ENCODE data around the gene GSK3A.

Gene GSK3A

DNA sequence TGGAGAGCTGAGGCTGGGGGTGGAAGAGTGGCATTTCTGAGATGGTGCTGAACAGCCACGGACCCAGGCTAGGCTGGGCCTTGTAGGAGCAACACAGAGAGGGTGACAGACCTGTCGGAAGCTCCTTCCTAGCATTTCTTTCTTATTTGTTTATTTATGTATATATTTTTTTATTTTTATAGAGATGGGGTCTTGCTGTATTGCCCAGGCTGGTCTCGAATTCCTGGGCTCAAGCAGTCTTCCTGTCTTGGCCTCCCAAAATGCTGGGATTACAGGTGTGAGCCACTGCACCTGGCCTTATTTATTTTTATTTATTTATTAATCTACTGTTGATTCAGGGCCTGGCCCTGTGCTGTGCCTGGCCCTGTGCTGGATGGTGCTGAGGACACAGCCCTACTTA, 33.1 kb upstream of the GSK3A start:
- Histone ChIP-seq H2BK120ac (ENCODE audit: low read depth, low read length) (no peak overlapping the region), H3K4ac (ENCODE audit: low read depth, low read length) (no peak overlapping the region), H2BK5ac (ENCODE audit: low read length) (no peak overlapping the region), H3K36me3 (ENCODE audit: control insufficient read depth, insufficient read depth, low read length) (peaks cover 2% of the 10 kb centered on the region), H3K27me3 (ENCODE audit: insufficient read depth, low read length, poor library complexity) (no peaks in the 10 kb centered on the region), H3K18ac (ENCODE audit: low read length) (no peak overlapping the region), H3K79me1 (ENCODE audit: low read length) (peaks cover 2% of the 10 kb centered on the region), H3K79me2 (ENCODE audit: control insufficient read depth, insufficient read depth, low read length) (no peaks in the 10 kb centered on the region), H2AK5ac (ENCODE audit: low read length) (no peak overlapping the region), H3K4me1 (ENCODE audit: control insufficient read depth, low read depth, low read length) (no peaks in the 10 kb centered on the region), H3K27ac (ENCODE audit: low read depth, low read length) (no peak overlapping the region), H3K56ac (ENCODE audit: low read length) (no peak overlapping the region), H4K8ac (ENCODE audit: low read depth, low read length) (no peak overlapping the region), H3K4me2 (ENCODE audit: low read length) (no peak overlapping the region), H3K4me3 (ENCODE audit: low read length) (no peak overlapping the region), H3K23ac (ENCODE audit: low read length) (no peak overlapping the region), H4K5ac (ENCODE audit: low read length) (no peak overlapping the region), H3K9ac (ENCODE audit: low read length) (no peak overlapping the region), H2BK15ac (replicated peaks; ENCODE audit: low read depth) (no peak overlapping the region)
- DNase-seq = no peak
- no CpG with 5 or more reads among the region's 3 CpGs for WGBS (ENCODE audit: extremely low coverage, insufficient coverage, low lambda C conversion rate)

DNA sequence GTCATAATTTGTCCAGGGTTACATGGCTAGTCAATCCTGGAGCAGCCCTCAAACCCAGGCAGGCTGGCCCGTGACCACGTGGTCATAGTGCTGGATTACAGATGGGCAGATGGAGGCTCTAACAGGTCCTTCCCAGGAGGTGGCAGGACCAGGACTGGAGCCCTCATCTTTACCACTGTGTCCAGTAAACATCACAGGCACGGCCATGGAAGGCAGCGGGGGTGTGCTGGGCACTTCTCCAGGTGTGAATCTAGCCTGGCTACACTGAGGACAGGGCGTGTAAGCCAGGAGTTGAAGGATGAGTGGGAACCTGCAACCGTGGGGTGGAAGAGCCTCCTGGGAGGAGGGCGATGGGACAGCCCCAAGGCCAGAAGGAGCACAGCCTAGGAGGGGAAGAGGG, 32.7 kb upstream of the GSK3A start:
- no peaks in the 10 kb centered on the region for H3K79me2 ChIP-seq (ENCODE audit: control insufficient read depth, insufficient read depth, low read length)
- H3K23ac ChIP-seq (ENCODE audit: low read length) = no peak overlapping the region
- peaks cover 2% of the 10 kb centered on the region for H3K79me1 ChIP-seq (ENCODE audit: low read length)
- no peak overlapping the region for H3K27ac ChIP-seq (ENCODE audit: low read depth, low read length)
- no peak overlapping the region for H2BK5ac ChIP-seq (ENCODE audit: low read length)
- H2BK15ac ChIP-seq (replicated peaks; ENCODE audit: low read depth) = no peak overlapping the region
- no peak overlapping the region for H2AK5ac ChIP-seq (ENCODE audit: low read length)
- H2BK120ac ChIP-seq (ENCODE audit: low read depth, low read length) = no peak overlapping the region
- DNase-seq = no peak
- no peak overlapping the region for H4K5ac ChIP-seq (ENCODE audit: low read length)
- WGBS (ENCODE audit: extremely low coverage, insufficient coverage, low lambda C conversion rate) = no CpG with 5 or more reads among the region's 7 CpGs
- no peak overlapping the region for H3K18ac ChIP-seq (ENCODE audit: low read length)
- H4K8ac ChIP-seq (ENCODE audit: low read depth, low read length) = no peak overlapping the region
- no peak overlapping the region for H3K4ac ChIP-seq (ENCODE audit: low read depth, low read length)
- H3K27me3 ChIP-seq (ENCODE audit: insufficient read depth, low read length, poor library complexity) = no peaks in the 10 kb centered on the region
- H3K36me3 ChIP-seq (ENCODE audit: control insufficient read depth, insufficient read depth, low read length) = peaks cover 2% of the 10 kb centered on the region
- H3K4me1 ChIP-seq (ENCODE audit: control insufficient read depth, low read depth, low read length) = no peaks in the 10 kb centered on the region
- no peak overlapping the region for H3K4me3 ChIP-seq (ENCODE audit: low read length)
- no peak overlapping the region for H3K9ac ChIP-seq (ENCODE audit: low read length)
- no peak overlapping the region for H3K4me2 ChIP-seq (ENCODE audit: low read length)
- no peak overlapping the region for H3K56ac ChIP-seq (ENCODE audit: low read length)

DNA sequence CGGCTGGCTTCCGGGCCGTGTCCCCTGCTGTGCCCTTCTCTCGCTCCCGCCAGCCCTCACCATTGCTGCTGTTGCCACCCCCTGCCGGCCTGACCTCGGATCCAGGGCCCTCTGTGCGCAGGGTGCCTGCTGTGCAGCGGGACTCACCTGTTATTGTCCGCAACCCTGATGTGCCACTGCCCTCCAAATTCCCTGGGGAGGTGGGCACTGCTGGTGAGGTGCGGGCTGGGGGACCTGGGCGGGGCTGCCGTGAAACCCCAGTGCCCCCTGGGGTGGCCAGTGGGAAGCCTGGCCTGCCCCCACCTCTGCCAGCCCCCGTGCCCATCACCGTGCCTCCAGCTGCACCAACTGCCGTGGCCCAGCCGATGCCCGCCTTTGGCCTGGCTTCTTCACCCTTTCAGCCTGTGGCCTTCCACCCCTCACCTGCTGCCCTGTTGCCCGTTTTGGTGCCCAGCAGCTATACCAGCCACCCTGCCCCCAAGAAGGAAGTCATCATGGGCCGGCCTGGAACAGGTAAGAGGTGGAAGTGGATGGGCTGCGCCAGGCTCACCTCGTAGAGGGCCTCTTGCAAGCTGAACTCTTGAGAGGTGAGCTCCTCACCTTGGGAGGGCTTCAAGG, 31.8 kb upstream of the GSK3A start:
- no peak overlapping the region for H3K9ac ChIP-seq (ENCODE audit: low read length)
- peaks cover 2% of the 10 kb centered on the region for H3K36me3 ChIP-seq (ENCODE audit: control insufficient read depth, insufficient read depth, low read length)
- no peak overlapping the region for H3K23ac ChIP-seq (ENCODE audit: low read length)
- no peak overlapping the region for H3K18ac ChIP-seq (ENCODE audit: low read length)
- H4K5ac ChIP-seq (ENCODE audit: low read length) = no peak overlapping the region
- no peak for DNase-seq
- H2BK120ac ChIP-seq (ENCODE audit: low read depth, low read length) = no peak overlapping the region
- no peak overlapping the region for H3K4ac ChIP-seq (ENCODE audit: low read depth, low read length)
- H2AK5ac ChIP-seq (ENCODE audit: low read length) = no peak overlapping the region
- H3K27me3 ChIP-seq (ENCODE audit: insufficient read depth, low read length, poor library complexity) = no peaks in the 10 kb centered on the region
- no peaks in the 10 kb centered on the region for H3K79me2 ChIP-seq (ENCODE audit: control insufficient read depth, insufficient read depth, low read length)
- H3K56ac ChIP-seq (ENCODE audit: low read length) = no peak overlapping the region
- no peak overlapping the region for H3K4me3 ChIP-seq (ENCODE audit: low read length)
- peaks cover 7% of the 10 kb centered on the region for H3K79me1 ChIP-seq (ENCODE audit: low read length)
- H3K4me1 ChIP-seq (ENCODE audit: control insufficient read depth, low read depth, low read length) = peaks cover 2% of the 10 kb centered on the region
- WGBS (ENCODE audit: extremely low coverage, insufficient coverage, low lambda C conversion rate) = no CpG with 5 or more reads among the region's 22 CpGs
- no peak overlapping the region for H3K4me2 ChIP-seq (ENCODE audit: low read length)
- no peak overlapping the region for H2BK5ac ChIP-seq (ENCODE audit: low read length)
- H4K8ac ChIP-seq (ENCODE audit: low read depth, low read length) = no peak overlapping the region
- no peak overlapping the region for H2BK15ac ChIP-seq (replicated peaks; ENCODE audit: low read depth)
- H3K27ac ChIP-seq (ENCODE audit: low read depth, low read length) = no peak overlapping the region

DNA sequence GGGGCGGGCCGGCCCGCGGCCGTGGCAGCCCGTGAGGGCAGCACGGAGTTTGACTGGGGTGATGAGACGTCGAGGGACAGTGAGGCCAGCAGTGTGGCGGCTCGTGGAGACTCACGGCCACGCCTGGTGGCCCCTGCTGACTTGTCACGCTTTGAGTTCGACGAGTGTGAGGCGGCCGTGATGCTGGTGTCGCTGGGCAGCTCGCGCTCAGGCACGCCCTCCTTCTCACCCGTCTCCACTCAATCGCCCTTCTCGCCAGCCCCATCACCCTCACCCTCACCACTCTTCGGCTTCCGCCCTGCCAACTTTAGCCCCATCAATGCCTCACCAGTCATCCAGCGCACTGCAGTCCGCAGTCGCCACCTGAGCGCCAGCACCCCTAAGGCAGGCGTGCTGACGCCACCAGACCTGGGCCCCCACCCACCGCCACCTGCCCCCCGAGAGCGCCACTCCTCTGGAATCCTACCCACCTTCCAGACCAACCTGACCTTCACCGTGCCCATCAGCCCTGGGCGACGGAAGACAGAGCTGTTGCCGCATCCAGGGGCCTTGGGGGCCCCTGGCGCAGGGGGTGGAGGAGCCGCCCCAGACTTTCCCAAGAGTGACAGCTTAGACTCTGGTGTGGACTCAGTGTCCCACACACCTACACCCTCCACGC, 31.1 kb upstream of the GSK3A start:
- Histone ChIP-seq H3K79me2 (ENCODE audit: control insufficient read depth, insufficient read depth, low read length) (no peaks in the 10 kb centered on the region), H3K79me1 (ENCODE audit: low read length) (peaks cover 7% of the 10 kb centered on the region), H3K56ac (ENCODE audit: low read length) (no peak overlapping the region), H3K4me3 (ENCODE audit: low read length) (no peak overlapping the region), H3K27me3 (ENCODE audit: insufficient read depth, low read length, poor library complexity) (no peaks in the 10 kb centered on the region), H3K18ac (ENCODE audit: low read length) (no peak overlapping the region), H2BK15ac (replicated peaks; ENCODE audit: low read depth) (no peak overlapping the region), H3K9ac (ENCODE audit: low read length) (no peak overlapping the region), H2AK5ac (ENCODE audit: low read length) (no peak overlapping the region), H2BK5ac (ENCODE audit: low read length) (no peak overlapping the region), H3K4me1 (ENCODE audit: control insufficient read depth, low read depth, low read length) (peaks cover 2% of the 10 kb centered on the region), H3K36me3 (ENCODE audit: control insufficient read depth, insufficient read depth, low read length) (peaks cover 2% of the 10 kb centered on the region), H3K27ac (ENCODE audit: low read depth, low read length) (no peak overlapping the region), H3K4me2 (ENCODE audit: low read length) (no peak overlapping the region), H2BK120ac (ENCODE audit: low read depth, low read length) (no peak overlapping the region), H3K4ac (ENCODE audit: low read depth, low read length) (no peak overlapping the region), H4K5ac (ENCODE audit: low read length) (no peak overlapping the region), H4K8ac (ENCODE audit: low read depth, low read length) (no peak overlapping the region), H3K23ac (ENCODE audit: low read length) (no peak overlapping the region)
- no peak for DNase-seq
- WGBS (ENCODE audit: extremely low coverage, insufficient coverage, low lambda C conversion rate) = no CpG with 5 or more reads among the region's 43 CpGs

DNA sequence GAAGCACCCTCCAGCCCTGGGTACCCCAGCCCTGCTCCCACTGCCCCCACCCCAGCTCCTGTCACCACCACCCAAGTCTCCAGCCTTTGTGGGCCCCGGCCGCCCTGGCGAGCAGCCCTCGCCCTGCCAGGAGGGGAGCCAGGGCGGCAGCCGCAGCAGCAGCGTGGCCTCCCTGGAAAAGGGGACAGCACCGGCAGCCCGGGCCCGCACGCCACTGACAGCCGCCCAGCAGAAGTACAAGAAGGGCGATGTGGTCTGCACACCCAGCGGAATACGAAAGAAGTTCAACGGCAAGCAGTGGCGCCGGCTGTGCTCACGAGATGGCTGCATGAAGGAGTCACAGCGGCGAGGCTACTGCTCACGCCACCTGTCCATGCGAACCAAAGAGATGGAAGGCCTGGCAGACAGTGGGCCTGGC, 30.6 kb upstream of the GSK3A start:
- Histone ChIP-seq H3K36me3 (ENCODE audit: control insufficient read depth, insufficient read depth, low read length) (peaks cover 2% of the 10 kb centered on the region), H2BK15ac (replicated peaks; ENCODE audit: low read depth) (no peak overlapping the region), H3K56ac (ENCODE audit: low read length) (no peak overlapping the region), H3K23ac (ENCODE audit: low read length) (no peak overlapping the region), H3K18ac (ENCODE audit: low read length) (no peak overlapping the region), H3K27me3 (ENCODE audit: insufficient read depth, low read length, poor library complexity) (no peaks in the 10 kb centered on the region), H3K79me2 (ENCODE audit: control insufficient read depth, insufficient read depth, low read length) (no peaks in the 10 kb centered on the region), H3K79me1 (ENCODE audit: low read length) (peaks cover 7% of the 10 kb centered on the region), H3K4me1 (ENCODE audit: control insufficient read depth, low read depth, low read length) (peaks cover 2% of the 10 kb centered on the region), H4K5ac (ENCODE audit: low read length) (no peak overlapping the region), H3K4ac (ENCODE audit: low read depth, low read length) (no peak overlapping the region), H3K4me3 (ENCODE audit: low read length) (no peak overlapping the region), H4K8ac (ENCODE audit: low read depth, low read length) (no peak overlapping the region), H3K9ac (ENCODE audit: low read length) (no peak overlapping the region), H2BK5ac (ENCODE audit: low read length) (no peak overlapping the region), H3K4me2 (ENCODE audit: low read length) (no peak overlapping the region), H3K27ac (ENCODE audit: low read depth, low read length) (no peak overlapping the region), H2AK5ac (ENCODE audit: low read length) (no peak overlapping the region), H2BK120ac (ENCODE audit: low read depth, low read length) (no peak overlapping the region)
- no peak for DNase-seq
- no CpG with 5 or more reads among the region's 23 CpGs for WGBS (ENCODE audit: extremely low coverage, insufficient coverage, low lambda C conversion rate)

DNA sequence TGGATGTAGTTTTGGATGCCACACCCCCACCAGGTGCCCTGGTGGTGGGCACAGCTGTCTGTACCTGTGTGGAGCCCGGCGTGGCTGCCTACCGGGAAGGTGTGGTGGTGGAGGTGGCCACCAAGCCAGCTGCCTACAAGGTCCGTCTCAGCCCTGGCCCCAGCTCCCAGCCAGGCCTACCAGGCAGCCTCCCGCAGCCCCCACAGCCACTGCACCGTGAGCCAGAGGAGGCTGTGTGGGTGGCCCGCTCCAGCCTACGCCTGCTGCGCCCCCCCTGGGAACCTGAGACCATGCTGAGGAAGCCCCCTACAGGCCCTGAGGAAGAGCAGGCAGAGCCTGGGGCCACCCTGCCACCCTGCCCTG, 30.1 kb upstream of the GSK3A start:
- DNase-seq = no peak
- Histone ChIP-seq H3K4ac (ENCODE audit: low read depth, low read length) (no peak overlapping the region), H3K27me3 (ENCODE audit: insufficient read depth, low read length, poor library complexity) (no peaks in the 10 kb centered on the region), H3K9ac (ENCODE audit: low read length) (no peak overlapping the region), H3K18ac (ENCODE audit: low read length) (no peak overlapping the region), H2AK5ac (ENCODE audit: low read length) (no peak overlapping the region), H3K4me2 (ENCODE audit: low read length) (no peak overlapping the region), H3K23ac (ENCODE audit: low read length) (no peak overlapping the region), H2BK5ac (ENCODE audit: low read length) (no peak overlapping the region), H2BK120ac (ENCODE audit: low read depth, low read length) (no peak overlapping the region), H3K79me1 (ENCODE audit: low read length) (peaks cover 7% of the 10 kb centered on the region), H3K27ac (ENCODE audit: low read depth, low read length) (no peak overlapping the region), H3K4me1 (ENCODE audit: control insufficient read depth, low read depth, low read length) (peaks cover 2% of the 10 kb centered on the region), H3K56ac (ENCODE audit: low read length) (no peak overlapping the region), H3K4me3 (ENCODE audit: low read length) (no peak overlapping the region), H3K36me3 (ENCODE audit: control insufficient read depth, insufficient read depth, low read length) (peaks cover 2% of the 10 kb centered on the region), H4K8ac (ENCODE audit: low read depth, low read length) (no peak overlapping the region), H2BK15ac (replicated peaks; ENCODE audit: low read depth) (no peak overlapping the region), H4K5ac (ENCODE audit: low read length) (no peak overlapping the region), H3K79me2 (ENCODE audit: control insufficient read depth, insufficient read depth, low read length) (no peaks in the 10 kb centered on the region)
- WGBS (ENCODE audit: extremely low coverage, insufficient coverage, low lambda C conversion rate) = no CpG with 5 or more reads among the region's 9 CpGs
